ENCODE data around the gene IRX2.

IRX2 gene

GRCh38 chr5:2740051-2740875 lies 11.2 kb downstream of the IRX2 start:
- DNase-seq: no peak

DNA sequence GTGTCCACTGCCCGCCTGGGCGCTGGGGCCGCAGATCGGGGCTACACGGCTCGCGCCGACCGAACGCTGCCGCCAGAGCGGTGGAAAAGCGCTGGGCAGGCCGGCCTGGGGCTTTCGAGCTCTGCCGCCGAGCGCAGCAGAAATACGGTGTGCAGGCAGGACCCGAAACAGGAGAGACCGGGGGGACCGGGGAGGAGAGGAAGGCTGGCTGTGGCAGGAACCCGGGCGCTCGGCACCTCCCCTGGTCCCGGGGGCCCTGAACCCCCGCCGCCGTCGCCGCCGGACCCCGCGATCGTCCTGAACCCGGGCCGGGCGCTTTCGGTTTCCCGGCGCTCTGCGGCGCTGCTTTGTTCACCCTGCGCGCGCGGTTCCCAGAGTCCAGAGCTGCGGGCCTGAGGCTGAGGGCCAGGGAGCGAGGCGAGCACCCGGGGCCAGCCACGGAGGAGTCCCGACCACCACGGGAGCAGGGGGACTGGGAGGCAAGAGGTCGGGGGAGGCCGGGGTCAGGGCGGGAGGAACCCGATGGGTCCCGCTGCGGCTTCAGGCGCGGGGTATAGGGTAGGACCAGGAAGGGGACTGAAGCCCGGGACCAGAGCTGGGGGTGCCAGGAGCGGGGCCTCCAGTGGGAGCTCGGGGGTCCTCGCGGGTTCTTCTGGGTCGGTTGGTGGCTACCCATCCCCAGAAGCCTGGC lies 12.0 kb downstream of the IRX2 start:
- no peak for DNase-seq

- no peak for DNase-seq
These were observed 12.6 kb downstream of the IRX2 start for GRCh38 chr5:2738700-2739359.

- DNase-seq: no peak
These were observed 13.2 kb downstream of the IRX2 start for GRCh38 chr5:2738156-2738699.

DNA sequence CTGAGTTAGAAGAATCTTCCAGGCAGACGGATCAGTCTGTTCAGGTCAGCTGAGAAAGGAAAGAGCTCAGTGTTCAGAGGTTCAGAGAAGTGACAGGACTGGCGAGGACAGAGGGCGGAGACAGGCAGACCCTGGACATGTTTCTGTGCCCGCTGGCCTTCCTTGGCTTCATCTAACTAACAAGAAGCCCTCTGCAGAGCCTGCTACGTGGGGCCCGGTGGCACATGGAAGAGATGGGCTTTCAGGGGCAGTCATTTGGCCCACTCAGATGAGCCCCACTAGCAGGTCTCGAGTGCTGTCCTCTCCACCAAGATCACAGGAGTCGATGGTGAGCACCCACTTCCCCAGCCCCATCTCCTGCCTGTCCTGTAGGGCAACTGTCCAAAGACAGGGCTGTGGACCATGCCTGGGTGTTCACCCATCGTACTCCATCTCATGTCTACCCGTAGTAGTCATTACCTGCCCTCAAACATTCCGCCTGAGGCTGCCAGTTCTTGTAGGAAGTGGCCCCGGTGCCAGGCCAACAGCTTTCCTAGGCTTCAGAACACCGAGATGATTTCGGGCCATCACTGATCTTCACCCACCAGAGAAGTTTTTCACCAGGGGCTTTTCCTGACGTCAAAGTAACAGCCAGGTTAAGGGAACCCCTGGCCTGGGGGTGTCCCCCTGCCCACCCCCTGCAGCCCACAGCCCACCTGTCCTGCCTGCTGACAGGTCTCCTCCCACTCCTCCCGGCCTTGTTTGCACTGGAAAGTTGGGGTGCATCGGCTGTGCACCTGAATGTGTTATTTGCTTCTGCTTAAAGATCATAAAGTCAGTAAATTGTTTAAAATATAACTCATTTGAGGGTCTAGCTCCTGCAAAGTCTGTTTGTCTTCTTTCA lies 14.0 kb downstream of the IRX2 start:
- DNase-seq: no peak

DNA sequence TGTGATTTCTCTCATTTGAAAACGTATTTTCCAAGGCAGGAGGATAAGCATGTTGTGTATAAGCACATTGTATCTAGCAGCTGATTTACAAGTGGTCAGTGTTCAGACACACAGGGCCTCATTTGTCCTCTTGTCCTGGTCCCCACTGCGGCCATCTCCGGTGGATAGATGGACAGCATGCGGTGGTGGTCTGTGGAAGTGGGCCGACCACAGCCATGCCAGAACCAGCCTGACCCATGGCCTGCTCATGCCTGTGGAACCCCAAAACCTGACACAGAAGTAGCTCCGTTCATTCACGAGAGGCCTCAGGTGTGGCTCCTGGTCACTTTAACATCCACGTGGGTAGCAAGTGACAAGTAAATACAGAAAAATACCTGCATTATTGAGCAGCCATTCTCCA lies 14.6 kb downstream of the IRX2 start:
- no peak for DNase-seq

DNA sequence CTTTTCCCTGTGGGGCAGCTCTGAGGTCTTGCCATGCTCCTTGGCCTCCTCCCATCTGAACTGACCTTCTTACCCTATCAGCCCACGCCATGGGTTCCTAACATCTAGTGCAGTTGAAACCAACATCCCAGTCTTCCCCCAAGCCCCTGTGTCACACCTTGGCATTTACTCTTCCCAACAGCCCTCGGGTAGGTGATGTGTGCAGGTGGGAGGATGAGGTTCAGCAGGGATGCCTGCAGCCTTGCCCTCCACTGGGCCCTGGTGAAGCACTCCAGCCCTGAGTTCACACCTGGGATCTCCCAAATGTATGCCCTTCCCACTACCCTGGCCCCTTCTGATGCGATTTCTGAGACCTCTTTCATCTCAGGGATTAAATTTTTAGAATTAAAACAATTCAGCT lies 15.5 kb downstream of the IRX2 start:
- no peak for DNase-seq

GRCh38 chr5:2732850-2733249 lies 18.6 kb downstream of the IRX2 start:
- DNase-seq: no peak

DNA sequence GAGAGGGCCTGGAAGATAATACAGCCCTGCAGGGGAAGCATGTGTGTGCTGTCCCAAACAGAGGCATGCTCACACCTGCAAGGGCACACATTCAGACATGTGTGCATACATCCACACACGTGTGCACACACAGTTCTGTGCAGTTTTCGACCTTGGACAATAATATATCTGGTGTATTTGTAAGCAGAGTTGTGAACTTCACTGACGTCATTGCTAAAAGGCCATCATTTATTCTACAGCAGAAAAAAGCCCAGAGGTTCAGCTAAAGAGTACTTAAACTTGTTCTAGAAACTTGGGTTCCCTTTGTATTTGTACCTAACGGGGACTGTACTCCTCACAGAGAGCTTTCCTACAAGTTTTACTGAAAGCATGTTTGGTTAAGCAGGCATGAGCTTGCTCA lies 19.5 kb downstream of the IRX2 start:
- DNase-seq: no peak

DNA sequence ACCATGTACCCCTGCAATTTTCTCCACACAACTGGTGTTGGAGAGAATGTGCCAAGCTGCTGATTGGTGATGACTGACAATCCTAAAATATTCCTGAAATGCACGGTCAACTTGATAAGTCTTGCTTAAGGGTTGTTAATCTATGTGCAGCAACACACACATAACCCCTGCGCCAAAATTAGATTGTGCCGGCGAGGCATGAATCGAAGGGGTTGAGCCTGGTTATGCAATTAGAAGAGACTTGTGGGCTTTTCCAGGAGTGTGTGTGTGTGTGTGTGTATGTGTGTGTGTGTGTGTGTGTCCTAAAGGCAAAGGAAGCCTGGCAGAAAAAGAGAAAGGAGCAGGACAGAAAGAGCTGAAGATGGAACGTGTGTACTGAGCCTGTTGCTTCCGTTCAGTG lies 22.3 kb downstream of the IRX2 start:
- no peak for DNase-seq

GRCh38 chr5:2727550-2727949 lies 23.9 kb downstream of the IRX2 start:
- no peak for DNase-seq

GRCh38 chr5:2725980-2726765 lies 25.3 kb downstream of the IRX2 start:
- no peak for DNase-seq

DNA sequence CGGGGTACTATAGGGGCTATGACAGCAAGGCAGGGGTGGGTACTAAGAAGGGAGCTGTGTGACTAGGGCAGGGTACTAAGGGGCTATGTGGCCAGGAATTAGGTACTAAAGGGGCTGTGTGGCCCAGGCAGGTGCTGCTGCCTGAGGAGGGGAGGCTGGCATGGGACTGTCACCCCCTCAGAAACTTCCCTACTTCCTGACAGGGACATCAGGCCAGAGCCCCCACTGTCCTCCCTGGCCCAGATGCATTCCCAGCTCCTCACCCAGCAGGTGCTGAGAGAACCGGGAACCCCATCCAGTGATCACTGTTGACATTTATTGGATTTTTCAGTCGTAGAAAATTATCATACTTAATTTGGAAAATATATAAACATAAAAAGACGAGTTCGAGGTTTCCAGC lies 26.6 kb downstream of the IRX2 start:
- no peak for DNase-seq

DNA sequence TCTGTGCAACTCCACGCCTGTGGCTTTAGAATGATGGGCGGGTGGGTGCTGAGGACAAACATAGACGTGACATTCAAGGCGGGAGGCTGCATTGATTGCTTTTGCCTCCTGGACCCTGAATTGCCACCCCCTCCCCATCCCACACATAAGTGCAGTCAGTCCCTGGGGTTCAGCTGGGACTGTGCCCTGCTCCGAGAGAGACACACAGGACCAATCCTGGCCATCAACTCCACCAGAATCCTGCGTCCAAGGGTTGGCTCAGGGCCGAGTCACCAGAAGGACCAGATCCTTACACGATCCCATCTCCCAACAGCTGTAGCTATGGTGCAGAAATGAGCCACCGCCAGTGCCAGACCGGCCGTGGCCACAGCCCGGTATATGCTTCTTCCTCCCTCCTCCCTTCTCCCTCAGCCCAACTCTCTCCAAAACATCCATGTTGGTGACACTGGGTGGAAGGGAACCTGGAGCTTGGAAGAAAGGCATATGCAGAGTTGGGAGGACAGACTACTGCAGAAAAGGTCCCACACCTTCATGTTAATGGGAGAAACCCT lies 27.4 kb downstream of the IRX2 start:
- no peak for DNase-seq

DNA sequence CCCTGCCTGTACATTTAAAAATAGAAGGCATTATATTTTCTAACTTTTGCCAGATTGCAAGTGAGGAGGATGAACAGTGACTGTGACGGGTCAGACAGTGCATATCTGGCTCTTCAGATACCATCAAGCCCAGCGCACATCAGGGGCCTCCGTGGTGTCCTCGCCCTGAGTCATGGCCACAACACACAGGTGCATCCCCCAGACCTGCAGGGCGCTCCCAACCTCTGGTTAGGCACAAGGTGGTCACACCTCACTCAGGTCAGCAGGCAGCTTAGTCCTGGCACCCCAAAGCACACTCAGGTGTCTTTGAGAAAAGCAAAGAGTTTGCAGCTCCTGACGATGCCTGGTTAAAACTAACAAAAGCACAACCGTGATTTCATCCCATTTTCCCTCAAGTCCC lies 28.6 kb downstream of the IRX2 start:
- DNase-seq: no peak

DNA sequence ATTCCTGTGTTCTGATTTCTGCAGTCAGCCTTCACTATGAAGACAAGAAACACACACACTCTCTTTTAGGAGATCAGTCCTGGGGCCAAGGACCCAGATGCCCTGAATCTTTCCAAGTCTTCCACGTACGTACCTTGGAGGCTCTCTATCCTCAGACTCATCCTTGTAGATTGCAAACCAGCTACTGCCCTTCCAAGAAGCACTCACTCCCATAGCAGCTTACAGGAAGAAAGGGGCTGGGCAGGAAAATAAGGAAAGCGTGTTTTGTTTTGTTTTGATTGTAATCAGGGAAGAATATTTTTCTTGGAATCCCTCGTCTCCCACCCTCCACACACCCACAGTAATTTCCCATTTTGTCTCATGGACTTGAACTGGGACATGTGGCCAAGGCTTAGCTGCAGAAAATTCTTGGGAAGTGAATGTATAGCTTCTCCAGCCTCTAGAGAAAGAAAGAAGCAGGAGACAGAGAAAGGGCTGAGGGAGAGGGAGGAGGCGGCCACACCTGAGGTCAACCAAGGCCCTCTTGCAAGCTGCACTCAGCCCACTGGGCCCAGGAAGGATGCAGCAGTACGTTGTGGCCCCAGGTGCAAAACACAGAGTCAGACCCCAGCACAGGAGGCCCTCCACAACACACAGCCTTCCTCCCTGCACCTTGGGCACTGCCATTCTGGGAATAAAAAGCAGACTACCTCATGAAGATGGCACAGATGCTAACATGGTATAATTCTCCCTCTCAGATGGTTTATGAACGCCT lies 29.9 kb downstream of the IRX2 start:
- DNase-seq: no peak

GRCh38 chr5:2719332-2719731 lies 32.1 kb downstream of the IRX2 start:
- DNase-seq: no peak

GRCh38 chr5:2718115-2718514 lies 33.4 kb downstream of the IRX2 start:
- no peak for DNase-seq

DNA sequence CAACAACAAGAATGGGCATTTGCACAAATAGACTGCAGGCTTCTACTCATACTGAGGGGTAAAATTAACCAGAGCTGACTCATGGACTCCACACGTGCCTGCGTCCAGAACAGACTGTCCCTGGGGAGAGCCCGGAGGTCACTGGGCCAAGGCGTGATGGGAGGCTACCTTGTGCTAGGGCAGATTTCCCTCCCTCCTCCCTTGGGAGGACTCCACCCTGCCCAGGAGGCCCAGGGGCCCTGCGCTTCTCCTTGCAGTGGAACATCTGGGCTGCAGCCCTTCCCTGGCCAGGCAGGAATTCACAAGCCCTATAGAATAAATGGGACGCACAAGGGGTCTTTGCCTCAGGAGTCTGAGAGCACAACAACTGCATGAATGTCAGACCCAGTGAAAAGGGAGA lies 35.6 kb downstream of the IRX2 start:
- no peak for DNase-seq

DNA sequence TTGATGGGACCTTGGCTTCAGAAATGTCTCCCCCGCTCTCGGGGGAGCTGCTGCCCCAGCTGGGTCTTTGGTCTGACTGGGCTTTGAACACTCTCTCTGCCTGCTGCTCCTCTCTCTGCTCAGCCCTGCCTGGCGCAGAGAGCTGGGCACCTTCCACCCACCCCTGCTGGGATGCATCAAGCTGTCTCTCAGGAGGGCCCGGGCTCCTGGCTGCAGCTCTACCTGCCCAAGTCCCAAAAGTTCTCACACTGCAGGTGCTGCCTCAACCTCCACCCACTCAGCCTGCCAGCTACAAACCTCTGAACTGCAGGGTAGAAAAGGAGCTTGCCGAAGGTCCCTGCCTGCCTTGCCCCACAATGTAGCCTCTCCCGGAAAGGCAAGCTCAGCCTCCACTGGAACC lies 36.7 kb downstream of the IRX2 start:
- no peak for DNase-seq

- no peak for DNase-seq
These were observed 37.5 kb downstream of the IRX2 start for GRCh38 chr5:2714026-2714425.
